Measurements from ENCODE around the gene ZBTB20.

GRCh38 chr3:115090712-115091111 lies 56.4 kb downstream of the ZBTB20 start:
- TF ChIP-seq, protein P1, sequence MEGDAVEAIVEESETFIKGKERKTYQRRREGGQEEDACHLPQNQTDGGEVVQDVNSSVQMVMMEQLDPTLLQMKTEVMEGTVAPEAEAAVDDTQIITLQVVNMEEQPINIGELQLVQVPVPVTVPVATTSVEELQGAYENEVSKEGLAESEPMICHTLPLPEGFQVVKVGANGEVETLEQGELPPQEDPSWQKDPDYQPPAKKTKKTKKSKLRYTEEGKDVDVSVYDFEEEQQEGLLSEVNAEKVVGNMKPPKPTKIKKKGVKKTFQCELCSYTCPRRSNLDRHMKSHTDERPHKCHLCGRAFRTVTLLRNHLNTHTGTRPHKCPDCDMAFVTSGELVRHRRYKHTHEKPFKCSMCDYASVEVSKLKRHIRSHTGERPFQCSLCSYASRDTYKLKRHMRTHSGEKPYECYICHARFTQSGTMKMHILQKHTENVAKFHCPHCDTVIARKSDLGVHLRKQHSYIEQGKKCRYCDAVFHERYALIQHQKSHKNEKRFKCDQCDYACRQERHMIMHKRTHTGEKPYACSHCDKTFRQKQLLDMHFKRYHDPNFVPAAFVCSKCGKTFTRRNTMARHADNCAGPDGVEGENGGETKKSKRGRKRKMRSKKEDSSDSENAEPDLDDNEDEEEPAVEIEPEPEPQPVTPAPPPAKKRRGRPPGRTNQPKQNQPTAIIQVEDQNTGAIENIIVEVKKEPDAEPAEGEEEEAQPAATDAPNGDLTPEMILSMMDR (IDR thresholded peaks at IDR 0.05) = no peak
- no peak for TF ChIP-seq EZH2 (IDR thresholded peaks at IDR 0.05; ENCODE audit: borderline replicate concordance, insufficient read depth, low read depth, low read length, poor library complexity, severe bottlenecking)

Data from B cell (primary cell).